Gastroesophageal sphincter (tissue), 4 donors: Measurements from ENCODE around the gene LGALS4. TPM values are rescaled to one million over a fixed set of nuclear protein-coding genes. Genes with fewer than 3 reads are reported as not detected.

Source experiments
- ATAC-seq: fragments of 150-250 bp; one replicate; pipeline ENCODE4 v1.9.1; 2016; ENCODE audit warnings: mild to moderate bottlenecking, moderate library complexity
- H3K27ac ChIP-seq, 4 donors: fragments of 200-600 bp; sonication (generic) in 3 of 4; 1 replicate in 3 of 4; 2 replicates in 1 of 4; pipeline ENCODE4 v1.5.1; 2016 to 2019
- H3K27me3 ChIP-seq: fragments of 200-600 bp; sonication (generic); one replicate; pipeline ENCODE4 v1.5.1; 2019
- H3K36me3 ChIP-seq, 2 donors: fragments of 200-600 bp; sonication (generic); one replicate each; pipeline ENCODE4 v1.5.1; 2019; ENCODE audit warnings: control low read depth in 1 of 2
- H3K4me1 ChIP-seq, 3 donors: fragments of 200-600 bp; sonication (generic); 1 replicate in 2 of 3; 2 replicates in 1 of 3; pipeline ENCODE4 v1.5.1; 2016 to 2019; ENCODE audit warnings: control low read depth in 2 of 3
- H3K4me3 ChIP-seq, 2 donors: fragments of 200-600 bp; sonication (generic); one replicate each; pipeline ENCODE4 v1.5.1; 2019; ENCODE audit warnings: mild to moderate bottlenecking in 1 of 2, moderate library complexity in 1 of 2
- H3K9me3 ChIP-seq, 3 donors: fragments of 200-600 bp; sonication (generic); one replicate each; pipeline ENCODE4 v1.5.1; 2017 to 2019; ENCODE audit warnings: control low read depth in 2 of 3
- EP300 ChIP-seq: sonication (generic); formaldehyde crosslinking; IDR thresholded peaks from one replicate; pipeline ENCODE4 v1.6.1; 2017; ENCODE audit warnings: antibody characterized with exemption, mild to moderate bottlenecking
- POLR2A ChIP-seq, 2 donors: fragments of 450-650 bp; IDR thresholded peaks; one replicate each; pipeline ENCODE4 v1.6.1; 2017; ENCODE audit warnings: antibody characterized with exemption in 2 of 2, mild to moderate bottlenecking in 2 of 2, moderate library complexity in 1 of 2
- POLR2AphosphoS5 ChIP-seq: sonication (generic); formaldehyde crosslinking; IDR thresholded peaks from one replicate; pipeline ENCODE4 v1.6.1; 2017; ENCODE audit warnings: antibody characterized with exemption
- WGBS, 2 donors: methylation state at CpG; one replicate each; pipeline ENCODE4 v1.1.5; 2018; ENCODE audit warnings: low coverage in 1 of 2; 5-methylcytosine and 5-hydroxymethylcytosine counted together
- total RNA-seq, 4 donors: library from RNA; depleted of rRNA; stranded (reverse); fragments of >200 nt; gene quantifications; one replicate each; pipeline ENCODE4 v1.1.0, GENCODE V29; 2016
- TF ChIP-seq, protein P1 (sequence below), 4 experiments: fragments of 200-600 bp in 2 of 4; fragments of 450-650 bp in 2 of 4; sonication (generic) in 1 of 4; IDR thresholded peaks; one replicate each; pipeline ENCODE4 v1.5.1; 2017 to 2019; ENCODE audit warnings: antibody characterized with exemption in 4 of 4, mild to moderate bottlenecking in 2 of 4, moderate library complexity in 2 of 4

LGALS4 gene
- total RNA-seq, 4 donors from 2014 or later, result 0.27 to 1.6 (median 1.1) TPM; not detected in 1

DNA sequence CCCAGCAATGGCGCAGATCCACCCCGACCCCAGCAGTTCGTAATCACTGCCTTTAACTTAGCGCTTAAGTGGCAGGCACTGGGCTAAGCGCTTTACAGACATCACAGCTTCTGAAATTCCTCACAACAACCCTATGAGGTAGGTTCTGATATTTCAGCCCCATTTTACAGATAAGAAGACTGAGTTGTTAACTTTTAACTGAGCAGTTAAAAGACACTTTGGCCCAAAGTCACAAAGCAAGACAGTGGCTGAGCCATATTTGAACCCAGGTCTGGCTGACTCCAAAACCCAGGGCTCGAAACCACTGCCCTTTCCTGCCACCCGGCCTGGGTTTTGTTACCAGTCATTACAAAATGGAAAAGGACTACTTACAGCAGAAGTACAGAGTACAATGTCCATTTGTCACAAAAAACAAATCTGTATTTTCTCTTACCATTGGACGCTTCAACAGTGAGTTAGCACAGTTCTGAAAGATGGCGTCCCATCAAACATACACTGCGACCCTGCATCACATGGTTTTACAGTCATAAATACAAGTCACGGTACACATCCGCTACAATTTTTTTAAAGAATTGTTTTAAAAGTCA is 28.5 kb upstream of the LGALS4 start:
- no peak for TF ChIP-seq POLR2A (IDR thresholded peaks at IDR 0.05)
- TF ChIP-seq, protein P1, sequence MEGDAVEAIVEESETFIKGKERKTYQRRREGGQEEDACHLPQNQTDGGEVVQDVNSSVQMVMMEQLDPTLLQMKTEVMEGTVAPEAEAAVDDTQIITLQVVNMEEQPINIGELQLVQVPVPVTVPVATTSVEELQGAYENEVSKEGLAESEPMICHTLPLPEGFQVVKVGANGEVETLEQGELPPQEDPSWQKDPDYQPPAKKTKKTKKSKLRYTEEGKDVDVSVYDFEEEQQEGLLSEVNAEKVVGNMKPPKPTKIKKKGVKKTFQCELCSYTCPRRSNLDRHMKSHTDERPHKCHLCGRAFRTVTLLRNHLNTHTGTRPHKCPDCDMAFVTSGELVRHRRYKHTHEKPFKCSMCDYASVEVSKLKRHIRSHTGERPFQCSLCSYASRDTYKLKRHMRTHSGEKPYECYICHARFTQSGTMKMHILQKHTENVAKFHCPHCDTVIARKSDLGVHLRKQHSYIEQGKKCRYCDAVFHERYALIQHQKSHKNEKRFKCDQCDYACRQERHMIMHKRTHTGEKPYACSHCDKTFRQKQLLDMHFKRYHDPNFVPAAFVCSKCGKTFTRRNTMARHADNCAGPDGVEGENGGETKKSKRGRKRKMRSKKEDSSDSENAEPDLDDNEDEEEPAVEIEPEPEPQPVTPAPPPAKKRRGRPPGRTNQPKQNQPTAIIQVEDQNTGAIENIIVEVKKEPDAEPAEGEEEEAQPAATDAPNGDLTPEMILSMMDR (IDR thresholded peaks at IDR 0.05), result no peak
- TF ChIP-seq POLR2AphosphoS5, result no peak
- TF ChIP-seq EP300, result no peak
- ATAC-seq, result no peak
- 69 to 85% methylated on average over 7 to 10 of the region's 12 CpGs for WGBS, 2 donors
- no peaks in the 10 kb centered on the region for H3K9me3 ChIP-seq
- no peak overlapping the region for H3K4me3 ChIP-seq
- peaks cover 0 to 100% of the 10 kb centered on the region in 2 donors for H3K36me3 ChIP-seq
- H3K27me3 ChIP-seq, result no peaks in the 10 kb centered on the region
- peak overlapping the region in 3 of 4 donors; percentile 15 to 48 (median 38) for H3K27ac ChIP-seq
- H3K4me1 ChIP-seq, result peaks cover 0 to 57% (median 0%) of the 10 kb centered on the region in 3 donors

DNA sequence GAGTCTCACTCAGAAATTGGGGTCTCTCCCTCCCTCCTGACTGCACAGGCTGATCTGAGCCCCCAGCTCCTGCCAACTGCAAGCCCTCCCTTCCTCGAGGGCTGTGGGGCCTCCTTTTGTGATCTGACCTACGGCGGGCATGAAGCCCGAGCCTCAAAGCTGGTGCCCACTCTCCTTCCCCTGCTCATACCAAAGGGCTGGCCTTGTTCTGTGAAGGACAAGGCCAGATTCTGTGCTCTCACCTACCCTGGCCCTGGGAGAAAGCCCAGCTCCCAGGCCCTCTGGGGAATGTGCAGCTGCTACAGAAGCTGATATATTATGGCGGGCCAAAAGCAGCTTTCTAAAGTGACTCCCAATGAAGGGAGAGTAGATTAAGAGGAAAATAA is 27.8 kb upstream of the LGALS4 start:
- ATAC-seq, result no peak
- 60% methylated on average over 1 of the region's 5 CpGs; no CpG with 5 or more reads in 1 of the 2 donors for WGBS, 2 donors
- no peak overlapping the region for H3K4me3 ChIP-seq
- no peaks in the 10 kb centered on the region for H3K27me3 ChIP-seq
- TF ChIP-seq, protein P1 (IDR thresholded peaks at IDR 0.05), result no peak
- TF ChIP-seq POLR2AphosphoS5 (no peak), EP300 (no peak), POLR2A (IDR thresholded peaks at IDR 0.05) (no peak)
- peaks cover 0 to 56% (median 0%) of the 10 kb centered on the region in 3 donors for H3K4me1 ChIP-seq
- H3K36me3 ChIP-seq, result peaks cover 0 to 100% of the 10 kb centered on the region in 2 donors
- no peaks in the 10 kb centered on the region for H3K9me3 ChIP-seq
- H3K27ac ChIP-seq, result peak overlapping the region in 3 of 4 donors; percentile 15 to 48 (median 38)

DNA sequence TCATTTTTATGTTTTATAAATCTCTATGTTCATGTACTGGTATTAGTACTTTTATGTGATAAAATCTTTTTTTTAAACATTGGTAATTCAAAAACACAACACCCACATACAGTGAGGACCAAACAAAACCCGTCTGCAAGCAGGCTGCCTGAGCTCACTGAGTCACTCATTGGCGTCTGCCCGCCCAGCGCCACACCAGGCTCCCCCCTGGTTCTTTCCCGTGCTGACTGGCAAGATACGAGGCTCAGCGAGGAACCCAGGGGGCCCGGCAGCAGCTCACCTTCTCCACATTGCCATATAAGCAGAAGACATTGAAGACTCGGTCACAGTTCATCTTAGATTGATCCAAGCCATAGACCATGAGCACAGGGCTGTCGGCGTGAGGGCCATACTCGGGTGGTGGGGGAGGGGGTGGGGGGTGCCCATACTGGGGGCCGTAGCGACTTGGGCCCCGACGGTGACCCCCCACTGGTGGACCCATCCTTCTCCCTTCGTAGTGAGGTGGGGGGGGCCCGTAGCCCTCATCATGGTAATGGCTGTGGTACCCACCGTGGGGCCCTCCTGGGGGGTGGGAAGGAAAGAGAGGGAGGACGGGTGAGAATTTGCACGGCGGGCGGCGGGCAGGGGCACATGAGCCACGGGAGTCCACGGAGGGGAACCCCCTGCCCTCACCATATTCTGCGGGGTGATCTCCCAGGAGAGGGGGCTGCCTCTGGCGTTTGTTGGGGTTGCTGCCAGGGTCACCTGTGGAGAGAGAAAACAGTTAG is 27.3 kb upstream of the LGALS4 start:
- peak overlapping the region in 3 of 4 donors; percentile 15 to 48 (median 17) for H3K27ac ChIP-seq
- no peak overlapping the region for H3K4me3 ChIP-seq
- peaks cover 0 to 100% of the 10 kb centered on the region in 2 donors for H3K36me3 ChIP-seq
- H3K4me1 ChIP-seq, result peaks cover 0 to 56% (median 0%) of the 10 kb centered on the region in 3 donors
- no peaks in the 10 kb centered on the region for H3K27me3 ChIP-seq
- TF ChIP-seq EP300 (no peak), POLR2AphosphoS5 (no peak), POLR2A (IDR thresholded peaks at IDR 0.05) (no peak)
- TF ChIP-seq, protein P1 (IDR thresholded peaks at IDR 0.05), result no peak
- WGBS, 2 donors, result 60 to 76% methylated on average over 5 to 7 of the region's 28 CpGs
- no peaks in the 10 kb centered on the region for H3K9me3 ChIP-seq
- ATAC-seq, result no peak

DNA sequence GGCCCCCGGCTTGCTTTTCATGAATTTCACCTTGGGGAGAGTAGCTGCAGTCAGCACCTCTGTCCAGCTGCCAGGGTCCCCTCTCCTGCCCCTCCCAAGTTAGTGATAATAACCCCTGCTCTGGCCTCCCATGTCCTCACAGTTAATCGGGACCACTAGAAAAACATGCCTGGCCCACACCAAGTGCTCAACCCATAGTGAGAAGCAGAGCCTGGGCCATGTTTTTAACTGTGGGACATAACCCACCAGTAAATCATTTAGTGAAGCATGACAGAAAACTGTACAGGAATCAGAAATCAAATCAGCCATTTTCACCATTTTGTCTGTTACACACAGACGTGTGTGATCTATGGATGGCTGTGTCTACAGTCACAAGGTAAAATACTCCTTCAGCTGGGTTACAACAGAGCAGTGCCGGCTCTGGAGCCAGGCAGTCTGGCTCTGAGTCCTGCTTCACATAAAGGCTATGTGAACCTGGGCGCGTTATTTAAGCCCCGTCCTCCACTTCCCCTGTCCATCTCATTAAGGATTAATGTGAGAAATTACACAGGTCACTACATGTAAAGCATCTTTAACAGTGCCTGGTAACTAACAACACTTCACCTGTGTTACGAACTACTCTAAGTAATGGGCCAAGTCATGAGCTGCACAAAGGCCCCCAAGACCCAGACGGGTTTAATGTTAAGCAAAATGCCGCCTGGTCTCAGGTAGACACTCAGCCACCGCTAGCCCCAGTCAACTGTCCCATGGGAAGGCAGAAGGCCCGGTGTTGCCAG is 26.4 kb upstream of the LGALS4 start:
- no peak overlapping the region for H3K4me3 ChIP-seq
- peak overlapping the region in 3 of 4 donors; percentile 8 to 31 (median 14) for H3K27ac ChIP-seq
- 43 to 76% methylated on average over 1 to 10 of the region's 12 CpGs for WGBS, 2 donors
- peaks cover 0 to 52% (median 0%) of the 10 kb centered on the region in 3 donors for H3K4me1 ChIP-seq
- peaks cover 0 to 96% of the 10 kb centered on the region in 2 donors for H3K36me3 ChIP-seq
- TF ChIP-seq, protein P1 (IDR thresholded peaks at IDR 0.05), result no peak
- TF ChIP-seq POLR2A (IDR thresholded peaks at IDR 0.05) (no peak), POLR2AphosphoS5 (no peak), EP300 (no peak)
- no peak for ATAC-seq
- H3K9me3 ChIP-seq, result no peaks in the 10 kb centered on the region
- H3K27me3 ChIP-seq, result no peaks in the 10 kb centered on the region
